ENCODE results near the gene TMEM11.

- TF ChIP-seq CTCF (IDR thresholded peaks at IDR 0.05; ENCODE audit: insufficient read depth, low read length): no peak
- TF ChIP-seq POLR2AphosphoS5 (IDR thresholded peaks at IDR 0.05; ENCODE audit: low read depth): no peak
- TF ChIP-seq REST (IDR thresholded peaks at IDR 0.05; ENCODE audit: insufficient replicate concordance, low read depth): no peak
- no peak for TF ChIP-seq GABPA (IDR thresholded peaks at IDR 0.05; ENCODE audit: low read depth)
Observed at GRCh38 chr17:21213638-21214014, 335 bp downstream of the TMEM11 start.
